ENCODE measurements around the gene HS2ST1.

The HS2ST1 gene

DNA sequence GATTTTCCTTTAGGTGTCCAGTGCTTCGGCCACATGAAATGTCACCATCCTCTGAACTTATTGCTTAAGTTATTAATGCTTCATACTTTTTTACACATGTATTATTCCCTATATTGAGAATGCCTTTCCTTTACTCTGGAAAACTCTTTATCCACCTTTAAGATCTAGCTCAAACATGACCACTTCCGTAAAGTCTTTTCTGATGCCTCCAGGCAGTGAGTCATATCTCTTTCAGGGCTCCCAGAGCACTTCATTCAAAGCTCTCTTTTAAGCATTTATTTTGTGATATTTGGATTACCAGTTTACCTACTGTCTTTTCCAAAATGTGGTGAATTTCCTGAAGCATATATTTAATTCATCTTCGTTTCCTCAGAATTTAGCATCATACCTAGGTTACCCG, 178.9 kb downstream of the HS2ST1 start:
- Histone ChIP-seq H3K9me3 (ENCODE audit: control insufficient read depth, low read length) (no peaks in the 10 kb centered on the region), H3K36me3 (ENCODE audit: control insufficient read depth, insufficient read depth, low read length) (no peaks in the 10 kb centered on the region), H3K4me3 (ENCODE audit: insufficient read depth, low read depth, low read length, poor library complexity, severe bottlenecking) (no peak overlapping the region), H3K27me3 (replicated peaks; ENCODE audit: control insufficient read depth, insufficient read depth, low read length, poor library complexity, severe bottlenecking) (no peaks in the 10 kb centered on the region), H3K4me1 (ENCODE audit: control insufficient read depth, insufficient read depth, low read length, poor library complexity, severe bottlenecking) (no peaks in the 10 kb centered on the region), H3K27ac (ENCODE audit: insufficient read depth, low read length, poor library complexity, severe bottlenecking) (no peak overlapping the region)
- DNase-seq: no peak

DNA sequence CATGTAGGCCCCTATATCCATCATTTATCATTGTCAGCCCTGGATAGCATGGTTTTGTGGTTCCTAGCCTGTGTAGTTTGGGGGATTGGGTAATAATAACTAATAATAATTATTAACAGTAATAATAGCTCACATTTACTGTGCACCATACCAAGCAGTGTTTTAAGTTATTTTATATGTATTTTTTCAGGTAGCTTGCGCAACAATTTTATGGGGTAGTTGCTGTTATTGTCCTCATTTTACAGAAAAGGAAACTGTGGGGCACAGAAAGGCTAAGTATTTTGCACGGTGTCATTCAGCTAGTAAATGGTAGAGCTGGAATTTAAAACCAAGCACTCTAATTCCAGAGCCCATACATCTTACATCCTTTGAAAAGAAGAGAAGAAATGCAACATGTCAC, 179.8 kb downstream of the HS2ST1 start:
- H3K4me3 ChIP-seq (ENCODE audit: insufficient read depth, low read depth, low read length, poor library complexity, severe bottlenecking): no peak overlapping the region
- H3K27ac ChIP-seq (ENCODE audit: insufficient read depth, low read length, poor library complexity, severe bottlenecking): no peak overlapping the region
- no peaks in the 10 kb centered on the region for H3K36me3 ChIP-seq (ENCODE audit: control insufficient read depth, insufficient read depth, low read length)
- no peaks in the 10 kb centered on the region for H3K4me1 ChIP-seq (ENCODE audit: control insufficient read depth, insufficient read depth, low read length, poor library complexity, severe bottlenecking)
- DNase-seq: no peak
- no peaks in the 10 kb centered on the region for H3K27me3 ChIP-seq (replicated peaks; ENCODE audit: control insufficient read depth, insufficient read depth, low read length, poor library complexity, severe bottlenecking)
- H3K9me3 ChIP-seq (ENCODE audit: control insufficient read depth, low read length): no peaks in the 10 kb centered on the region

DNA sequence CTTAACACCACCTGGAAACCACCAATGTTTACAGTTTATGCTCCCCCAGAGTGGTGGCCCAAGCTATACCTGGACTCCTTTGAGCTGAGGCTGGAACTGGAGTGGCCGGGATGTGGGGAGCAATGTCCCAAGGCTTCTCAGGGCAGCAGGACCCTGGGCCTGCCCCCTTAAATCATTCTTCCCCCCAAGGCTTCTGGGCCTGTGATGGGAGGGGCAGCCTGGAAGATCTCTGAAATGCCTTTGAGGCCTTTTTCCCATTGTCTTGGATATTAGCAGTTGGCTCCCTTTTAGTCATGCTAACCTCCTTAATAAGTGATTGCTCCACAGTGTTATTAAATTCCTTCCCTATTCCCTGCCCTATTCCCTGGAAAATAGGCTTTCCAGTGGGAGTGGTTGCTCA, 185.8 kb downstream of the HS2ST1 start:
- Histone ChIP-seq H3K9me3 (ENCODE audit: control insufficient read depth, low read length) (no peaks in the 10 kb centered on the region), H3K36me3 (ENCODE audit: control insufficient read depth, insufficient read depth, low read length) (no peaks in the 10 kb centered on the region), H3K4me1 (ENCODE audit: control insufficient read depth, insufficient read depth, low read length, poor library complexity, severe bottlenecking) (no peaks in the 10 kb centered on the region), H3K27ac (ENCODE audit: insufficient read depth, low read length, poor library complexity, severe bottlenecking) (no peak overlapping the region), H3K4me3 (ENCODE audit: insufficient read depth, low read depth, low read length, poor library complexity, severe bottlenecking) (no peak overlapping the region), H3K27me3 (replicated peaks; ENCODE audit: control insufficient read depth, insufficient read depth, low read length, poor library complexity, severe bottlenecking) (no peaks in the 10 kb centered on the region)
- no peak for DNase-seq

DNA sequence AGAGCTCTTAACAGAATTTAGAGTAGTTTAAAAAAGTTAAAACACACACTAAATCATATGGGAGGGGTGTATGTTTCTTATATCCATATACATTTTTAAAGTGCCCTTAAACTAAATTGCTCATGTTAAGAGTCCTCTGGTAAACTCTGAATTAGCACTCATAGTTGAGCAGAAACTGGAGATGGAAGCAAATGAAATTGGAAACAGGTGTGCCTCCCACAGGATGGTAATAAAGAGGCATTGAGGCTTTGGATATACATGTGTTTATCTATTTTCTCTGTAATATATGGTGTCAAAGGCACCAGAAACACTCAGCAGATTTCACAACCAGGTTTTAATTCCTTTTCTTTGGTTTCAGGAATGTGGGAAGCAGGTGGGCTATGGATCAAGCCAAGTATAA, 188.6 kb downstream of the HS2ST1 start:
- no peaks in the 10 kb centered on the region for H3K9me3 ChIP-seq (ENCODE audit: control insufficient read depth, low read length)
- no peak for DNase-seq
- H3K4me3 ChIP-seq (ENCODE audit: insufficient read depth, low read depth, low read length, poor library complexity, severe bottlenecking): no peak overlapping the region
- no peaks in the 10 kb centered on the region for H3K4me1 ChIP-seq (ENCODE audit: control insufficient read depth, insufficient read depth, low read length, poor library complexity, severe bottlenecking)
- H3K36me3 ChIP-seq (ENCODE audit: control insufficient read depth, insufficient read depth, low read length): no peaks in the 10 kb centered on the region
- H3K27me3 ChIP-seq (replicated peaks; ENCODE audit: control insufficient read depth, insufficient read depth, low read length, poor library complexity, severe bottlenecking): no peaks in the 10 kb centered on the region
- H3K27ac ChIP-seq (ENCODE audit: insufficient read depth, low read length, poor library complexity, severe bottlenecking): no peak overlapping the region

DNA sequence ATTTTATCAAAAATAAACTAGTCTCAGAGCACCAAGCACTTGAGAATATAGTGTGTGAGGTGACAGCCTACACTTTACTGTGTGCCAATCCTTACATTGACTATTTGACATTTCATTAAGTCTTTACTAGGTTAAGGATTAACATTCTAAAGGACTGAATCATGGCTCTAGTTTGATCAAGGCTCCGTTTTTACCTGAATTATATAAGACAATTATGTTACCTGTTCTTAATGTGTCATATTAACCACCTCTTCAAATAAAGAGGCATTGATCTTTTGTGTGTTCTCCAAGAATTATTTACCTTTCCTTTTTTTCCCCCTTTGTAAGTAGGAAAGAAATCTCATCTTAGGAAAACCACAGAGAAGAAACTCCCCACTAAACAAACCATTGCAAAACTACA, 189.7 kb downstream of the HS2ST1 start:
- Histone ChIP-seq H3K27ac (ENCODE audit: insufficient read depth, low read length, poor library complexity, severe bottlenecking) (no peak overlapping the region), H3K9me3 (ENCODE audit: control insufficient read depth, low read length) (no peaks in the 10 kb centered on the region), H3K4me1 (ENCODE audit: control insufficient read depth, insufficient read depth, low read length, poor library complexity, severe bottlenecking) (no peaks in the 10 kb centered on the region), H3K27me3 (replicated peaks; ENCODE audit: control insufficient read depth, insufficient read depth, low read length, poor library complexity, severe bottlenecking) (no peaks in the 10 kb centered on the region), H3K4me3 (ENCODE audit: insufficient read depth, low read depth, low read length, poor library complexity, severe bottlenecking) (no peak overlapping the region), H3K36me3 (ENCODE audit: control insufficient read depth, insufficient read depth, low read length) (no peaks in the 10 kb centered on the region)
- no peak for DNase-seq

DNA sequence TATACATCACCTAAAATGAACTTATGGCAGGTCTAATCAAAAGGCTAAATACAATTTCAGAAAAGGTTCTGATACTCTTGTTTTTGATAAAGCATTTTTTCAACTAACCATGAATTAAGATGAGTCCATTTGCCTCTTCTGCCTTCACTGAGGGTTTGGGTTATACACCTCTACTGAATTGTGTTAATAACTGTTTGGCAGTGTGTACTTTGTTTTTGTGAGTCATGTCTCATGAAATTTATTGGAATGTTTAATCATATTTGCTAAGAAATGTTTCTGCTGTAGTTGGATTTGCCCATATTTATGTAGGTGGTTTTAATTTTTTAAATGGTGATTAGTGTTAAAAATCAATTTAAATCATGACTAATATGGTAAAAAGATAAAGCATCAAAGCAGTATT, 190.5 kb downstream of the HS2ST1 start:
- DNase-seq: no peak
- Histone ChIP-seq H3K4me3 (ENCODE audit: insufficient read depth, low read depth, low read length, poor library complexity, severe bottlenecking) (no peak overlapping the region), H3K9me3 (ENCODE audit: control insufficient read depth, low read length) (no peaks in the 10 kb centered on the region), H3K27me3 (replicated peaks; ENCODE audit: control insufficient read depth, insufficient read depth, low read length, poor library complexity, severe bottlenecking) (no peaks in the 10 kb centered on the region), H3K27ac (ENCODE audit: insufficient read depth, low read length, poor library complexity, severe bottlenecking) (no peak overlapping the region), H3K4me1 (ENCODE audit: control insufficient read depth, insufficient read depth, low read length, poor library complexity, severe bottlenecking) (no peaks in the 10 kb centered on the region), H3K36me3 (ENCODE audit: control insufficient read depth, insufficient read depth, low read length) (no peaks in the 10 kb centered on the region)

DNA sequence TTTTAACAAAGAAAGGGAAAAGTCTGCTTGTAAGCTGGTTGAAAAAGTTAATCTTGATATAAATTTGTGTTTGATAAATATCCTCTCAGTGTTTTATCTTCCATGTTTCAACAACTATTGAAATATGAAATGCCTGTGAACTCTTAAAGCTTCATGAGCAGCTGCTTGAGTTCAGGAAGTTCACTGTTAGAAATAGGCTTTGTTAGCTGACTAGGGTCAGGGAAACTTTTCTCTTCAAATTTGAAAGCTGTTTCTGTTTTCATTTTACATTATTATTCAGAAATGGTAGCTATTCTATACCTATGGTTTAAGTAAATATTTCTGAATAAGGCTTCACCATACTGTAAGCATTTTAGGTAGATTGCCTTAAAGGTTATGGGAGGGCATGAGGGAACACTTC, 191.7 kb downstream of the HS2ST1 start:
- no peak overlapping the region for H3K4me3 ChIP-seq (ENCODE audit: insufficient read depth, low read depth, low read length, poor library complexity, severe bottlenecking)
- H3K27ac ChIP-seq (ENCODE audit: insufficient read depth, low read length, poor library complexity, severe bottlenecking): no peak overlapping the region
- no peaks in the 10 kb centered on the region for H3K9me3 ChIP-seq (ENCODE audit: control insufficient read depth, low read length)
- DNase-seq: no peak
- no peaks in the 10 kb centered on the region for H3K4me1 ChIP-seq (ENCODE audit: control insufficient read depth, insufficient read depth, low read length, poor library complexity, severe bottlenecking)
- H3K36me3 ChIP-seq (ENCODE audit: control insufficient read depth, insufficient read depth, low read length): no peaks in the 10 kb centered on the region
- H3K27me3 ChIP-seq (replicated peaks; ENCODE audit: control insufficient read depth, insufficient read depth, low read length, poor library complexity, severe bottlenecking): no peaks in the 10 kb centered on the region

DNA sequence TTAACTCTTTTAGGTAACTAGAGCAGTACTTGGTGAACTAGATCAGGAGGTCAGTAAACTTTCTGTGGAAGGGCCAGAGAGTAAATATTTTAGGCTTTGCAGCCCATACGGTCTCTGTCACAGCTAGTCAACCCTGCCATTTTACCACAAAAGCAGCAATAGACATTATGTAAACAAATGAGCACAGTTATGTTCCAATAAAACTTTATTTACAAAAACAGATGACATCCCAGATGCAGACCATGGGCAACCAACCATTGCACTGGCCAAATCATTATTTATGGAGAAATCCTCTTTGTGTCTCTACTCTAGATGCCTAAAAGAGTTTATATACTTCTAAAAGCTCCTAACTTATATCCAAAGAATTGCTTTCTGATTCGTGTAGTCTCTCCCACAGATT, 192.4 kb downstream of the HS2ST1 start:
- Histone ChIP-seq H3K27ac (ENCODE audit: insufficient read depth, low read length, poor library complexity, severe bottlenecking) (no peak overlapping the region), H3K4me1 (ENCODE audit: control insufficient read depth, insufficient read depth, low read length, poor library complexity, severe bottlenecking) (no peaks in the 10 kb centered on the region), H3K4me3 (ENCODE audit: insufficient read depth, low read depth, low read length, poor library complexity, severe bottlenecking) (no peak overlapping the region), H3K9me3 (ENCODE audit: control insufficient read depth, low read length) (no peaks in the 10 kb centered on the region), H3K36me3 (ENCODE audit: control insufficient read depth, insufficient read depth, low read length) (no peaks in the 10 kb centered on the region), H3K27me3 (replicated peaks; ENCODE audit: control insufficient read depth, insufficient read depth, low read length, poor library complexity, severe bottlenecking) (no peaks in the 10 kb centered on the region)
- DNase-seq: no peak

DNA sequence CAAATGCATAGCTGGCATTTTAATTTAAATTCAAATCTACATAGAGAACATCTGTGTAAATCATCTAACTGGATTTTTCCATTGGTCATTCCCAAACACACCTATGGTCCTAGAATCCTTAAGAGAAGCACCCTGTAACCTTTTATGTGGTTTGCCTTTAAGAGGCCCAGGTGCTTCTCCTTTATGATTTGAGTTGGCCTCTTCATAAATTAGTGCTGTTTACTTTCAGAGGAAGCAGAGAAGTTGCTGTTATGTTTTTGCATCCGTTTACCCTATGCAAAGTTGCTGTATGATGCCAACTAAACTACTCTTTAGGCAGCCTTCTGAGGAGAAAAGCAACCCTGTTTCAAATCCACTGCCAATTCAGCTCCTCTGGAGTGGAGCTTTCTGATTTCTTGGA, 193.8 kb downstream of the HS2ST1 start:
- Histone ChIP-seq H3K27me3 (replicated peaks; ENCODE audit: control insufficient read depth, insufficient read depth, low read length, poor library complexity, severe bottlenecking) (no peaks in the 10 kb centered on the region), H3K27ac (ENCODE audit: insufficient read depth, low read length, poor library complexity, severe bottlenecking) (no peak overlapping the region), H3K4me3 (ENCODE audit: insufficient read depth, low read depth, low read length, poor library complexity, severe bottlenecking) (no peak overlapping the region), H3K36me3 (ENCODE audit: control insufficient read depth, insufficient read depth, low read length) (no peaks in the 10 kb centered on the region), H3K4me1 (ENCODE audit: control insufficient read depth, insufficient read depth, low read length, poor library complexity, severe bottlenecking) (no peaks in the 10 kb centered on the region), H3K9me3 (ENCODE audit: control insufficient read depth, low read length) (no peaks in the 10 kb centered on the region)
- DNase-seq: no peak

DNA sequence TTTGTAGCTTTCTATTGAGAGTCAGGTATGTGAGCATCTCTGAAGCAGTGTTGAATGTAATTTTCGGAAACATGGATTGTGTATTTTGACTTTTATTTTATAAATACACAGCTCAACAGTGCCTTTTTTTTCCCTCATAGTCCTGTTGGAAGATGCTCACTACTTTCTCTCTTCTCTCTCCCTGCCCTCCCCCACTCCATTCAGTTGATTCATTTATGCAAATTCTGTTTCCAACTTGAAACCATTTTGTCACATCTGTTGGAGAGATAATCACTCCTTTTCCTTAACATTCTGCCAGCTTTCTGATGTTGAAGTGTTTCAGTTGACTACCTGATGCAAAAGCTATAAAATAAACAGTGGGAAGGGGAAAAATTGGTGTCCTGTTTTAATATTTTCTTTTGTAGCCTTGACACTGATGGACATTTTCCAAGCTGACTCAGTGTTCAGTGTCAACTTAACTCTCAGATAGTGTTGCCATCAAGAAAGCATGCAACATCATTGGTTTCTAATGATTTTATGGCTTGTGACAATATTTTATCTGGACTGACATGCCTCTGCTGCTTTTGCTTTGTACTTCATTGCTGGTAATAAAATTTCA, 194.5 kb downstream of the HS2ST1 start:
- Histone ChIP-seq H3K9me3 (ENCODE audit: control insufficient read depth, low read length) (no peaks in the 10 kb centered on the region), H3K27me3 (replicated peaks; ENCODE audit: control insufficient read depth, insufficient read depth, low read length, poor library complexity, severe bottlenecking) (no peaks in the 10 kb centered on the region), H3K4me3 (ENCODE audit: insufficient read depth, low read depth, low read length, poor library complexity, severe bottlenecking) (no peak overlapping the region), H3K4me1 (ENCODE audit: control insufficient read depth, insufficient read depth, low read length, poor library complexity, severe bottlenecking) (no peaks in the 10 kb centered on the region), H3K36me3 (ENCODE audit: control insufficient read depth, insufficient read depth, low read length) (no peaks in the 10 kb centered on the region), H3K27ac (ENCODE audit: insufficient read depth, low read length, poor library complexity, severe bottlenecking) (no peak overlapping the region)
- DNase-seq: no peak

Measured in effector memory CD4-positive, alpha-beta T cell (primary cell).